GM12878 (cell line): ENCODE results near the gene PRR7. TPM values are rescaled to one million over a fixed set of nuclear protein-coding genes. Genes with fewer than 3 reads are reported as not detected.

Source experiments
- ATAC-seq: fragments of 200-7000 bp; cut with Tn5 transposase; 3 replicates; pipeline ENCODE4 v1.9.1; 2020; ENCODE audit warnings: mild to moderate bottlenecking, moderate library complexity
- BruUV-seq: library from RNA; stranded (reverse); fragments of 400-500 nt; replicated peaks from 2 replicates; lab custom pipeline; 2021; lab: Mats Ljungman, UMichigan
- CTCF ChIA-PET: fragments of 300-600 bp; sonication (Branson Sonifier 250); formaldehyde crosslinking; extraction: SDS; loops from one replicate; lab custom pipeline; 2021; ENCODE audit warnings: inconsistent platforms; lab: Yijun Ruan, JAX
- POLR2A ChIA-PET: fragments of 350-600 bp; formaldehyde crosslinking; extraction: SDS; loops from one replicate; lab custom pipeline; 2021; ENCODE audit warnings: inconsistent platforms; lab: Charles Lee
- RAD21 ChIA-PET: fragments of 300-600 bp; sonication (Branson Sonifier 250); formaldehyde crosslinking; loops from one replicate; lab custom pipeline; 2023; ENCODE audit warnings: antibody characterized with exemption; ENCODE audit not compliant: unreplicated experiment; lab: Charles Lee
- SMC1A ChIA-PET: fragments of 300-600 bp; sonication (Branson Sonifier 250); formaldehyde crosslinking; loops from one replicate; lab custom pipeline; 2023; ENCODE audit not compliant: unreplicated experiment, uncharacterized antibody; lab: Charles Lee
- DNase-seq: peaks from one replicate; pipeline ENCODE4 v3.0.0-alpha.2; 2011; ENCODE audit warnings: low read depth, low spot score
- FAIRE-seq: peaks from 3 replicates; lab custom pipeline; 2011; peaks lifted over from hg19 to GRCh38; lab: Jason Lieb, UNC
- H2AFZ ChIP-seq: 2 replicates; pipeline ENCODE4 v1.6.0; 2011; ENCODE audit warnings: low read depth, low read length, control low read depth; ENCODE audit not compliant: control insufficient read depth
- H3K27ac ChIP-seq: 2 replicates; pipeline ENCODE4 v1.5.1; 2011; ENCODE audit warnings: control low read depth; ENCODE audit not compliant: control insufficient read depth, insufficient read depth
- H3K27me3 ChIP-seq, 2 experiments: replicated peaks in 1 of 2; 2 replicates each; pipeline versions ENCODE4 v1.6.0 to v1.6.1; 2011; ENCODE audit warnings: low read length in 1 of 2; ENCODE audit not compliant: control insufficient read depth in 2 of 2, insufficient read depth in 2 of 2
- H3K36me3 ChIP-seq, 2 experiments: 2 replicates each; pipeline ENCODE4 v1.5.1; 2011; ENCODE audit warnings: low read length in 1 of 2; ENCODE audit not compliant: control insufficient read depth in 2 of 2, insufficient read depth in 2 of 2
- H3K4me1 ChIP-seq: 2 replicates; pipeline ENCODE4 v1.6.1; 2011; ENCODE audit warnings: mild to moderate bottlenecking, low read length, moderate library complexity, mixed read lengths; ENCODE audit not compliant: control insufficient read depth, insufficient read depth
- H3K4me2 ChIP-seq: 2 replicates; pipeline ENCODE4 v1.6.0; 2011; ENCODE audit warnings: control low read depth; ENCODE audit not compliant: control insufficient read depth, insufficient read depth
- H3K4me3 ChIP-seq: fragments of 200-600 bp; sonication (generic); 2 replicates; pipeline ENCODE4 v1.5.1; 2016
- H3K79me2 ChIP-seq: 2 replicates; pipeline ENCODE4 v1.6.0; 2011; ENCODE audit warnings: low read length; ENCODE audit not compliant: control insufficient read depth, insufficient read depth
- H3K9ac ChIP-seq: 2 replicates; pipeline ENCODE4 v1.8.0; 2011; ENCODE audit warnings: low read length, control low read depth, mixed read lengths; ENCODE audit not compliant: control insufficient read depth, insufficient read depth
- H3K9me3 ChIP-seq: replicated peaks from 3 replicates; pipeline ENCODE4 v1.5.1; 2011; ENCODE audit warnings: mild to moderate bottlenecking, low read length; ENCODE audit not compliant: control insufficient read depth, insufficient read depth
- H4K20me1 ChIP-seq: 2 replicates; pipeline ENCODE4 v1.6.0; 2011; ENCODE audit not compliant: control insufficient read depth, insufficient read depth
- GATAD2B ChIP-seq: fragments of 450-650 bp; conservative IDR thresholded peaks from 2 replicates; pipeline ENCODE4 v1.6.1; 2017; ENCODE audit warnings: low read depth, mild to moderate bottlenecking, moderate library complexity
- MEF2B ChIP-seq: fragments of 450-650 bp; IDR thresholded peaks from 2 replicates; pipeline ENCODE4 v1.6.1; 2018; ENCODE audit warnings: mild to moderate bottlenecking, moderate library complexity; ENCODE audit not compliant: partially characterized antibody, poor library complexity, severe bottlenecking
- NR2F1 ChIP-seq: fragments of 450-650 bp; conservative IDR thresholded peaks from 2 replicates; pipeline ENCODE4 v1.6.1; 2017; ENCODE audit warnings: mild to moderate bottlenecking
- POLR2AphosphoS5 ChIP-seq: IDR thresholded peaks from 2 replicates; pipeline ENCODE4 v1.6.1; 2011; ENCODE audit warnings: mild to moderate bottlenecking, low read length, inconsistent platforms
- WGBS: methylation state at CpG from one replicate; pipeline ENCODE4 v1.1.6; 2016; ENCODE audit warnings: low lambda C conversion rate; ENCODE audit not compliant: insufficient replicate concordance, insufficient coverage; ENCODE audit errors: missing lambda C conversion rate; 5-methylcytosine and 5-hydroxymethylcytosine counted together
- in situ Hi-C: fragments of 300-500 bp; cut with MboI; formaldehyde crosslinking; loops from 9 replicates; pipeline ENCODE4 v1.14.3; 2018; ENCODE audit warnings: mixed read lengths
- intact Hi-C: fragments of 100-400 bp; cut with micrococcal nuclease; formaldehyde crosslinking; loops from one replicate; pipeline ENCODE4 v1.14.2; 2022; ENCODE audit not compliant: unreplicated experiment
- polyA plus RNA-seq, 11 experiments: library from polyadenylated mRNA; depleted of rRNA in 4 of 11; unstranded in 6 of 11; stranded (reverse) in 5 of 11; fragments of >200 nt; fragmentation: Nextera tagmentation in 4 of 11; fragmentation: Illumina TruSeq in 1 of 11; extraction: Ambion mirVana in 4 of 11; extraction: Trizol in 1 of 11; gene quantifications; 1 replicate in 1 of 11; 2 replicates in 10 of 11; pipeline versions ENCODE4 v1.2.1 to v1.2.3, GENCODE V29; 2011 to 2016; ENCODE audit warnings: inconsistent platforms in 2 of 11, missing spikeins in 2 of 11, low read depth in 1 of 11
- total RNA-seq, 4 experiments: library from RNA; depleted of rRNA in 3 of 4; stranded (reverse); fragments of >200 nt in 3 of 4; fragmentation: Illumina TruSeq in 1 of 4; extraction: Trizol in 1 of 4; gene quantifications; 2 replicates each; pipeline versions ENCODE4 v1.2.1 to v1.2.3, GENCODE V29; 2013 to 2021
- TF ChIP-seq, protein P1 (sequence below): fragments of 450-650 bp; IDR thresholded peaks from 2 replicates; pipeline ENCODE4 v1.6.1; 2018; ENCODE audit warnings: borderline replicate concordance, mild to moderate bottlenecking; ENCODE audit not compliant: partially characterized antibody

Gene PRR7
- total and polyA plus RNA-seq, 10 of the 15 experiments (the other 5 are each of a cell fraction or from before 2014, with no cell fraction given), result 0.09 to 18.8 (median 4.6) TPM; not detected in 2

DNA sequence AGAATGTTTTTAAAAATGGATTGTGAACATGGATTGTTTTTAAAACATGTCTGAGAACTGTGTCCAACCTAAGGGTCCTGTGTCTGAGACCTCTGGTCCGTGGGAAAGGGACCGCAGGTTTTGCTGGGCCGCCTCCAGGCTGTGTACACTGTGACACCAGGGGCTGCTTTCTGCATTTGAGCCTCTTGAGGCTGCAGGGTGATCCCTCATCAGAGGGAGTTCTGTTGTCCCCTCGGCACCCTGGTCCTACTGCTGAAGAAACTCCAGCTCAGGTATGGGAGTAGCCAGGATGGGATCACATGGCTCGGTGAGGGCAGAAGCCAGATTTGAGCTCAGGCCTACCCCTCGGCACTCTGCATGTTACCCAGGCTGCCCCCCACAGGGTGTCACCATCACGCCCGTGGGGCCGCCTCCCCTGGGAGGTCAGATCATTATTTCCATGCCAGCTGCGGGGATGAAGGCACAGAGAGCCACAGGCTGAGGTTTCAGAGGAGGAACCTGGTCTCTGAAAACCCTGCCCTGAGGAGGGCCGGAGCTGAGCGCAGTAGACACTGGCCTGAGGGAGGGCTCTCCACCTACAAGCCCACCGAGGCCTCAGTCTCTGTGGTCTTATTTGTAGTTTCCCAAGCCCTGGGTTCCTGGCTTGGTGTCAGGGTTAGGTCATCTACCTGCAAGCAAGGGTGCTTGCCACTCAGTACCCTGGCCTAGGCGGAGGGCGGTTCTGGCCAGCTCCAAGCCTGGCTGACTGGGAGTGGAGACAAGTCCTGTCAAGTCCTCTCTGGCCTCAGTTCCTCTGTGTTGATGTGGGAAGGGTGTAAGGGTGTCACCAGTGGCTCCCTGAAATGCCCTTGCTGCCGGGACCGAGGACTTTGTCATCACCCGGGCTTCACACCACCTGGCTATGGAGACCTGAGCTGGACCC lies 2.8 kb downstream of the PRR7 start:
- peaks cover 14% of the 10 kb centered on the region for H3K79me2 ChIP-seq
- no peaks in the 10 kb centered on the region for H3K27me3 ChIP-seq
- WGBS, result 83% methylated on average over 18 of the region's 18 CpGs
- no peak overlapping the region for H3K4me2 ChIP-seq
- no peak for ATAC-seq
- ChIA-PET CTCF (interaction anchor here (0.6 to 16.4 kb wide), 9 partner anchors 20 to 662 kb away, joined by 3 to 391 read pairs (median 8); partner anchors contain the start of genes GRK6 and PFN3), SMC1A (interaction anchor here (0.9 to 7.2 kb wide), 13 partner anchors 11 to 140 kb away, joined by 3 to 105 read pairs (median 4); partner anchors contain the start of genes F12, PDLIM7 and PFN3), RAD21 (interaction anchor here (1.0 to 13.5 kb wide), 8 partner anchors 20 to 148 kb away, joined by 3 to 291 read pairs (median 8); partner anchors contain the start of genes GRK6 and MXD3), POLR2A (interaction anchor here (1.0 to 13.6 kb wide), 8 partner anchors 21 to 87 kb away, joined by 3 to 358 read pairs (median 10); partner anchors contain the start of genes F12 and GRK6)
- FAIRE-seq, result no peak
- peak overlapping the region; percentile 24; the same call in 1 of the 2 replicates for H3K9ac ChIP-seq
- peaks cover 37% of the 10 kb centered on the region for H3K4me1 ChIP-seq
- no peak for DNase-seq
- H2AFZ ChIP-seq, result no peak overlapping the region
- no peaks in the 10 kb centered on the region for H4K20me1 ChIP-seq
- TF ChIP-seq, protein P1, sequence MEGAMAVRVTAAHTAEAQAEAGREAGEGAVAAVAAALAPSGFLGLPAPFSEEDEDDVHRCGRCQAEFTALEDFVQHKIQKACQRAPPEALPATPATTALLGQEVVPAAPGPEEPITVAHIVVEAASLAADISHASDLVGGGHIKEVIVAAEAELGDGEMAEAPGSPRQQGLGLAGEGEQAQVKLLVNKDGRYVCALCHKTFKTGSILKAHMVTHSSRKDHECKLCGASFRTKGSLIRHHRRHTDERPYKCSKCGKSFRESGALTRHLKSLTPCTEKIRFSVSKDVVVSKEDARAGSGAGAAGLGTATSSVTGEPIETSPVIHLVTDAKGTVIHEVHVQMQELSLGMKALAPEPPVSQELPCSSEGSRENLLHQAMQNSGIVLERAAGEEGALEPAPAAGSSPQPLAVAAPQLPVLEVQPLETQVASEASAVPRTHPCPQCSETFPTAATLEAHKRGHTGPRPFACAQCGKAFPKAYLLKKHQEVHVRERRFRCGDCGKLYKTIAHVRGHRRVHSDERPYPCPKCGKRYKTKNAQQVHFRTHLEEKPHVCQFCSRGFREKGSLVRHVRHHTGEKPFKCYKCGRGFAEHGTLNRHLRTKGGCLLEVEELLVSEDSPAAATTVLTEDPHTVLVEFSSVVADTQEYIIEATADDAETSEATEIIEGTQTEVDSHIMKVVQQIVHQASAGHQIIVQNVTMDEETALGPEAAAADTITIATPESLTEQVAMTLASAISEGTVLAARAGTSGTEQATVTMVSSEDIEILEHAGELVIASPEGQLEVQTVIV, result no peak
- TF ChIP-seq POLR2AphosphoS5 (peak; percentile 32; the same call in 1 of the 2 replicates), NR2F1 (peak; percentile 45), MEF2B (peak; percentile 41), GATAD2B (0 out of 2 replicates have a peak, but pooled peaks have one; percentile 47)
- H3K27ac ChIP-seq, result no peak overlapping the region
- no peaks in the 10 kb centered on the region for H3K9me3 ChIP-seq
- H3K4me3 ChIP-seq, result peak overlapping the region; percentile 67; the same call in 1 of the 2 replicates
- in situ Hi-C loops (loop anchor here (5.0 kb wide), 1 partner anchor 132 kb away; no protein-coding TSS in a partner anchor), intact Hi-C loops (loop anchor here (2.0 kb wide), 1 partner anchor 19 kb away; no protein-coding TSS in a partner anchor)
- no TSS peak for BruUV-seq
- no peaks in the 10 kb centered on the region for H3K36me3 ChIP-seq
